Liver (tissue), 3 donors: ENCODE measurements around the gene THSD4.

Experiments
- EGR1 ChIP-seq, 2 donors: IDR thresholded peaks; 2 replicates each; pipeline ENCODE4 v1.6.1; 2016 to 2018; ENCODE audit warnings: antibody characterized with exemption in 2 of 2, low read depth in 2 of 2
- FOXA1 ChIP-seq: IDR thresholded peaks from 2 replicates; pipeline ENCODE4 v1.6.1; 2016; ENCODE audit warnings: antibody characterized with exemption
- GABPA ChIP-seq, 2 donors: IDR thresholded peaks in 1 of 2; conservative IDR thresholded peaks in 1 of 2; 2 replicates each; pipeline ENCODE4 v1.6.1; 2016; ENCODE audit warnings: antibody characterized with exemption in 2 of 2, mild to moderate bottlenecking in 1 of 2, moderate library complexity in 1 of 2
- HNF4G ChIP-seq: IDR thresholded peaks from 2 replicates; pipeline ENCODE4 v1.6.1; 2016; ENCODE audit warnings: antibody characterized with exemption
- JUND ChIP-seq, 2 donors: IDR thresholded peaks; 2 replicates each; pipeline ENCODE4 v1.6.1; 2016; ENCODE audit warnings: antibody characterized with exemption in 2 of 2
- NR2F2 ChIP-seq: IDR thresholded peaks from 2 replicates; pipeline ENCODE4 v1.6.1; 2016; ENCODE audit warnings: antibody characterized with exemption
- RAD21 ChIP-seq, 2 donors: IDR thresholded peaks; 2 replicates each; pipeline ENCODE4 v1.6.1; 2016; ENCODE audit warnings: antibody characterized with exemption in 2 of 2, mild to moderate bottlenecking in 2 of 2
- SP1 ChIP-seq: IDR thresholded peaks from 2 replicates; pipeline ENCODE4 v1.6.1; 2018; ENCODE audit warnings: antibody characterized with exemption, mild to moderate bottlenecking
- YY1 ChIP-seq: IDR thresholded peaks from 2 replicates; pipeline ENCODE4 v1.6.1; 2016; ENCODE audit warnings: antibody characterized with exemption, mild to moderate bottlenecking
- ZBTB33 ChIP-seq: IDR thresholded peaks from 2 replicates; pipeline ENCODE4 v1.6.1; 2016; ENCODE audit warnings: antibody characterized with exemption
- TF ChIP-seq, protein P1 (sequence below): fragments of 150-350 bp; IDR thresholded peaks from 2 replicates; pipeline ENCODE4 v1.5.1; 2017; ENCODE audit warnings: improper control_type of control experiment, low read depth, low read length; ENCODE audit not compliant: missing input control
- TF ChIP-seq, protein P2 (sequence below): IDR thresholded peaks from 2 replicates; pipeline ENCODE4 v1.6.1; 2016; ENCODE audit warnings: antibody characterized with exemption, mild to moderate bottlenecking
- TF ChIP-seq, protein P3 (sequence below): IDR thresholded peaks from 2 replicates; pipeline ENCODE4 v1.6.1; 2016; ENCODE audit warnings: antibody characterized with exemption
- TF ChIP-seq, protein P4 (sequence below): IDR thresholded peaks from 2 replicates; pipeline ENCODE4 v1.6.1; 2016; ENCODE audit warnings: antibody characterized with exemption
- donor health status: healthy.
- donor health status: healthy.

GRCh38 chr15:71338827-71339542 is 223.7 kb downstream of the THSD4 start:
- TF ChIP-seq, protein P1, sequence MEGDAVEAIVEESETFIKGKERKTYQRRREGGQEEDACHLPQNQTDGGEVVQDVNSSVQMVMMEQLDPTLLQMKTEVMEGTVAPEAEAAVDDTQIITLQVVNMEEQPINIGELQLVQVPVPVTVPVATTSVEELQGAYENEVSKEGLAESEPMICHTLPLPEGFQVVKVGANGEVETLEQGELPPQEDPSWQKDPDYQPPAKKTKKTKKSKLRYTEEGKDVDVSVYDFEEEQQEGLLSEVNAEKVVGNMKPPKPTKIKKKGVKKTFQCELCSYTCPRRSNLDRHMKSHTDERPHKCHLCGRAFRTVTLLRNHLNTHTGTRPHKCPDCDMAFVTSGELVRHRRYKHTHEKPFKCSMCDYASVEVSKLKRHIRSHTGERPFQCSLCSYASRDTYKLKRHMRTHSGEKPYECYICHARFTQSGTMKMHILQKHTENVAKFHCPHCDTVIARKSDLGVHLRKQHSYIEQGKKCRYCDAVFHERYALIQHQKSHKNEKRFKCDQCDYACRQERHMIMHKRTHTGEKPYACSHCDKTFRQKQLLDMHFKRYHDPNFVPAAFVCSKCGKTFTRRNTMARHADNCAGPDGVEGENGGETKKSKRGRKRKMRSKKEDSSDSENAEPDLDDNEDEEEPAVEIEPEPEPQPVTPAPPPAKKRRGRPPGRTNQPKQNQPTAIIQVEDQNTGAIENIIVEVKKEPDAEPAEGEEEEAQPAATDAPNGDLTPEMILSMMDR: no peak
- TF ChIP-seq FOXA1: no peak
- TF ChIP-seq HNF4G: no peak
- no peak for TF ChIP-seq GABPA (IDR thresholded peaks at IDR 0.05 in 1 of 2, conservative IDR thresholded peaks at IDR 0.05 in 1 of 2)
- no peak for TF ChIP-seq YY1
- TF ChIP-seq EGR1 (IDR thresholded peaks at IDR 0.05; ENCODE audit: low read depth in 2 of 2): no peak
- TF ChIP-seq, protein P2, sequence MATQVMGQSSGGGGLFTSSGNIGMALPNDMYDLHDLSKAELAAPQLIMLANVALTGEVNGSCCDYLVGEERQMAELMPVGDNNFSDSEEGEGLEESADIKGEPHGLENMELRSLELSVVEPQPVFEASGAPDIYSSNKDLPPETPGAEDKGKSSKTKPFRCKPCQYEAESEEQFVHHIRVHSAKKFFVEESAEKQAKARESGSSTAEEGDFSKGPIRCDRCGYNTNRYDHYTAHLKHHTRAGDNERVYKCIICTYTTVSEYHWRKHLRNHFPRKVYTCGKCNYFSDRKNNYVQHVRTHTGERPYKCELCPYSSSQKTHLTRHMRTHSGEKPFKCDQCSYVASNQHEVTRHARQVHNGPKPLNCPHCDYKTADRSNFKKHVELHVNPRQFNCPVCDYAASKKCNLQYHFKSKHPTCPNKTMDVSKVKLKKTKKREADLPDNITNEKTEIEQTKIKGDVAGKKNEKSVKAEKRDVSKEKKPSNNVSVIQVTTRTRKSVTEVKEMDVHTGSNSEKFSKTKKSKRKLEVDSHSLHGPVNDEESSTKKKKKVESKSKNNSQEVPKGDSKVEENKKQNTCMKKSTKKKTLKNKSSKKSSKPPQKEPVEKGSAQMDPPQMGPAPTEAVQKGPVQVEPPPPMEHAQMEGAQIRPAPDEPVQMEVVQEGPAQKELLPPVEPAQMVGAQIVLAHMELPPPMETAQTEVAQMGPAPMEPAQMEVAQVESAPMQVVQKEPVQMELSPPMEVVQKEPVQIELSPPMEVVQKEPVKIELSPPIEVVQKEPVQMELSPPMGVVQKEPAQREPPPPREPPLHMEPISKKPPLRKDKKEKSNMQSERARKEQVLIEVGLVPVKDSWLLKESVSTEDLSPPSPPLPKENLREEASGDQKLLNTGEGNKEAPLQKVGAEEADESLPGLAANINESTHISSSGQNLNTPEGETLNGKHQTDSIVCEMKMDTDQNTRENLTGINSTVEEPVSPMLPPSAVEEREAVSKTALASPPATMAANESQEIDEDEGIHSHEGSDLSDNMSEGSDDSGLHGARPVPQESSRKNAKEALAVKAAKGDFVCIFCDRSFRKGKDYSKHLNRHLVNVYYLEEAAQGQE: no peak
- no peak for TF ChIP-seq SP1
- TF ChIP-seq, protein P3, sequence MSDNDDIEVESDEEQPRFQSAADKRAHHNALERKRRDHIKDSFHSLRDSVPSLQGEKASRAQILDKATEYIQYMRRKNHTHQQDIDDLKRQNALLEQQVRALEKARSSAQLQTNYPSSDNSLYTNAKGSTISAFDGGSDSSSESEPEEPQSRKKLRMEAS: no peak
- no peak for TF ChIP-seq RAD21 (IDR thresholded peaks at IDR 0.05)
- TF ChIP-seq, protein P4, sequence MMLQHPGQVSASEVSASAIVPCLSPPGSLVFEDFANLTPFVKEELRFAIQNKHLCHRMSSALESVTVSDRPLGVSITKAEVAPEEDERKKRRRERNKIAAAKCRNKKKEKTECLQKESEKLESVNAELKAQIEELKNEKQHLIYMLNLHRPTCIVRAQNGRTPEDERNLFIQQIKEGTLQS: no peak
- TF ChIP-seq ZBTB33: no peak
- TF ChIP-seq JUND (IDR thresholded peaks at IDR 0.05): no peak
- TF ChIP-seq NR2F2: no peak
